WTC11 (cell line): ENCODE measurements around the gene HFM1.

Experiments
- CREB1 ChIP-seq: sonication (generic); formaldehyde crosslinking; IDR thresholded peaks from 2 replicates; pipeline ENCODE4 v1.8.0; 2023; ENCODE audit warnings: mild to moderate bottlenecking, missing genetic modification reagents
- ELF4 ChIP-seq: sonication (generic); formaldehyde crosslinking; IDR thresholded peaks from 2 replicates; pipeline ENCODE4 v1.8.1; 2022; ENCODE audit warnings: low read depth, mild to moderate bottlenecking, moderate library complexity, missing genetic modification reagents
- ESRRA ChIP-seq: sonication (generic); formaldehyde crosslinking; IDR thresholded peaks from 2 replicates; pipeline ENCODE4 v1.8.1; 2022; ENCODE audit warnings: mild to moderate bottlenecking, missing genetic modification reagents, borderline replicate concordance
- KAT7 ChIP-seq: sonication (generic); formaldehyde crosslinking; IDR thresholded peaks from 2 replicates; pipeline ENCODE4 v1.8.1; 2023; ENCODE audit warnings: missing genetic modification reagents, mild to moderate bottlenecking, borderline replicate concordance
- NR1H2 ChIP-seq: sonication (generic); formaldehyde crosslinking; IDR thresholded peaks from 2 replicates; pipeline ENCODE4 v1.9.0; 2021; ENCODE audit warnings: mild to moderate bottlenecking, moderate library complexity, missing genetic modification reagents
- SMAD3 ChIP-seq: sonication (generic); formaldehyde crosslinking; IDR thresholded peaks from 2 replicates; pipeline ENCODE4 v1.8.0; 2022; ENCODE audit warnings: missing genetic modification reagents, mild to moderate bottlenecking, borderline replicate concordance
- ZNF532 ChIP-seq: fragments of 250-450 bp; sonication (Bioruptor Pico); IDR thresholded peaks from 2 replicates; pipeline ENCODE4 v1.9.0; 2021; ENCODE audit warnings: mild to moderate bottlenecking, borderline replicate concordance
- TF ChIP-seq, protein P1 (sequence below): fragments of 200-600 bp; IDR thresholded peaks from 2 replicates; pipeline ENCODE4 v1.8.0; 2022; ENCODE audit warnings: antibody characterized with exemption
- TF ChIP-seq, protein P2 (sequence below): sonication (generic); formaldehyde crosslinking; conservative IDR thresholded peaks from 2 replicates; pipeline ENCODE4 v1.8.1; 2022; ENCODE audit warnings: mild to moderate bottlenecking, missing genetic modification reagents

DNA sequence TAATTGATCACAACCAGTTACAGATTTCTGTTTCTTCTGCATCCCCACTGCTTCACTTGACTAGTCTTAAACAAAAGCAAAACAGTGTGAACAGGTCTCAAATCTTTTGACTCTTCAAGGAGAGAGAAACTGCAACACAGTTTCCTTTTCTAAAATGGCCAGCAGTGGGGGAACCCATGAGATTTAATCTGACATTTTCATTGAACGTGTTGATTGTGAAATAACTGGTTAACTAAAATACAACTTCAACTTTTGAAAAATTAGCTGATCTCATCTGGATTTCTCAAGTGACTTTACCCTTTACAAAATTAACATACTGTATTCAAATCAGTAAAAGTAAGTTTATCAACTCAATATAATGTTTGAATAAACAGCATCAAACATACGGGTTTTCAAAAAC lies 143.0 kb downstream of the HFM1 start:
- TF ChIP-seq, protein P1, sequence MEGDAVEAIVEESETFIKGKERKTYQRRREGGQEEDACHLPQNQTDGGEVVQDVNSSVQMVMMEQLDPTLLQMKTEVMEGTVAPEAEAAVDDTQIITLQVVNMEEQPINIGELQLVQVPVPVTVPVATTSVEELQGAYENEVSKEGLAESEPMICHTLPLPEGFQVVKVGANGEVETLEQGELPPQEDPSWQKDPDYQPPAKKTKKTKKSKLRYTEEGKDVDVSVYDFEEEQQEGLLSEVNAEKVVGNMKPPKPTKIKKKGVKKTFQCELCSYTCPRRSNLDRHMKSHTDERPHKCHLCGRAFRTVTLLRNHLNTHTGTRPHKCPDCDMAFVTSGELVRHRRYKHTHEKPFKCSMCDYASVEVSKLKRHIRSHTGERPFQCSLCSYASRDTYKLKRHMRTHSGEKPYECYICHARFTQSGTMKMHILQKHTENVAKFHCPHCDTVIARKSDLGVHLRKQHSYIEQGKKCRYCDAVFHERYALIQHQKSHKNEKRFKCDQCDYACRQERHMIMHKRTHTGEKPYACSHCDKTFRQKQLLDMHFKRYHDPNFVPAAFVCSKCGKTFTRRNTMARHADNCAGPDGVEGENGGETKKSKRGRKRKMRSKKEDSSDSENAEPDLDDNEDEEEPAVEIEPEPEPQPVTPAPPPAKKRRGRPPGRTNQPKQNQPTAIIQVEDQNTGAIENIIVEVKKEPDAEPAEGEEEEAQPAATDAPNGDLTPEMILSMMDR: no peak
- TF ChIP-seq KAT7 (CRISPR knock-in tag) (no peak), CREB1 (no peak), ESRRA (CRISPR knock-in tag) (no peak), ZNF532 (CRISPR knock-in tag) (no peak), ELF4 (CRISPR knock-in tag) (no peak), NR1H2 (CRISPR knock-in tag) (no peak), SMAD3 (CRISPR knock-in tag) (no peak)
- TF ChIP-seq, protein P2, sequence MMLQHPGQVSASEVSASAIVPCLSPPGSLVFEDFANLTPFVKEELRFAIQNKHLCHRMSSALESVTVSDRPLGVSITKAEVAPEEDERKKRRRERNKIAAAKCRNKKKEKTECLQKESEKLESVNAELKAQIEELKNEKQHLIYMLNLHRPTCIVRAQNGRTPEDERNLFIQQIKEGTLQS (CRISPR knock-in tag): no peak
